Smooth muscle cell (in vitro differentiated cells): ENCODE measurements around the gene CLASP1. TPM values are rescaled to one million over a fixed set of nuclear protein-coding genes. Genes with fewer than 3 reads are reported as not detected.
"Not testable (repeated sequence)": the region's sequence is repeated elsewhere in the genome, so short reads cannot be mapped to it uniquely, and the experiment has no call there.

ENCODE experiments used
- DNase-seq: peaks from one replicate; lab custom pipeline; 2025; ENCODE audit not compliant: unreplicated experiment; lab: John Stamatoyannopoulos, UW
- H2AFZ ChIP-seq: fragments of 200-600 bp; sonication (generic); 2 replicates; pipeline ENCODE4 v1.6.0; 2016; ENCODE audit warnings: antibody characterized with exemption, low read depth, mild to moderate bottlenecking
- H3F3A ChIP-seq: fragments of 200-600 bp; sonication (generic); 2 replicates; pipeline ENCODE4 v1.6.0; 2017; ENCODE audit warnings: antibody characterized with exemption, low read depth
- H3K27ac ChIP-seq: fragments of 200-600 bp; sonication (generic); 2 replicates; pipeline ENCODE4 v1.5.1; 2016; ENCODE audit warnings: low read depth, mild to moderate bottlenecking
- H3K27me3 ChIP-seq: fragments of 200-600 bp; sonication (generic); 2 replicates; pipeline ENCODE4 v1.6.1; 2016; ENCODE audit warnings: low read depth, mild to moderate bottlenecking
- H3K36me3 ChIP-seq: fragments of 200-600 bp; sonication (generic); 2 replicates; pipeline ENCODE4 v1.5.1; 2016; ENCODE audit warnings: low read depth
- H3K4me1 ChIP-seq: fragments of 200-600 bp; sonication (generic); 2 replicates; pipeline ENCODE4 v1.5.1; 2016; ENCODE audit warnings: low read depth
- H3K4me2 ChIP-seq: fragments of 200-600 bp; sonication (generic); 2 replicates; pipeline ENCODE4 v1.6.0; 2016; ENCODE audit warnings: mild to moderate bottlenecking
- H3K4me3 ChIP-seq: fragments of 200-600 bp; sonication (generic); 2 replicates; pipeline ENCODE4 v1.5.1; 2016; ENCODE audit warnings: mild to moderate bottlenecking
- H3K79me2 ChIP-seq: fragments of 200-600 bp; sonication (generic); 2 replicates; pipeline ENCODE4 v1.6.0; 2016; ENCODE audit warnings: low read depth, mild to moderate bottlenecking
- H3K9ac ChIP-seq: fragments of 200-600 bp; sonication (generic); 2 replicates; pipeline ENCODE4 v1.6.0; 2016; ENCODE audit warnings: low read depth
- H3K9me3 ChIP-seq: fragments of 200-600 bp; sonication (generic); replicated peaks from 2 replicates; pipeline ENCODE4 v1.5.1; 2016; ENCODE audit warnings: low read depth
- H4K20me1 ChIP-seq: fragments of 200-600 bp; sonication (generic); 2 replicates; pipeline ENCODE4 v1.6.0; 2016; ENCODE audit warnings: low read depth
- CTCF ChIP-seq: fragments of 200-600 bp; sonication (generic); IDR thresholded peaks from 2 replicates; pipeline ENCODE4 v1.5.1; 2017; ENCODE audit warnings: borderline replicate concordance, mild to moderate bottlenecking, antibody characterized with exemption; ENCODE audit not compliant: insufficient read depth, poor library complexity, severe bottlenecking
- WGBS: methylation state at CpG from one replicate; pipeline ENCODE4 v1.1.7; 2016; ENCODE audit warnings: low lambda C conversion rate; 5-methylcytosine and 5-hydroxymethylcytosine counted together
- polyA plus RNA-seq: library from polyadenylated mRNA; unstranded; fragments of >200 nt; fragmentation: Nextera tagmentation; extraction: Ambion mirVana; gene quantifications from 2 replicates; pipeline ENCODE4 v1.2.1, GENCODE V29; 2016
- total RNA-seq: library from RNA; depleted of rRNA; stranded (reverse); fragments of >200 nt; gene quantifications from 2 replicates; pipeline ENCODE4 v1.2.3, GENCODE V29; 2014

CLASP1 gene
- total and polyA plus RNA-seq, 2 experiments from 2014 or later = 15.0 to 33.8 TPM

GRCh38 chr2:121345887-121346286, 303.4 kb downstream of the CLASP1 start:
- Histone ChIP-seq H3K27me3 (no peaks in the 10 kb centered on the region), H3K79me2 (no peaks in the 10 kb centered on the region), H3K4me2 (no peak overlapping the region), H4K20me1 (no peaks in the 10 kb centered on the region), H3K4me3 (no peak overlapping the region), H3K27ac (no peak overlapping the region), H3K9ac (no peak overlapping the region), H3K36me3 (peaks cover 11% of the 10 kb centered on the region), H3K4me1 (no peaks in the 10 kb centered on the region), H3F3A (no peaks in the 10 kb centered on the region), H3K9me3 (no peaks in the 10 kb centered on the region), H2AFZ (no peak overlapping the region)
- no peak for DNase-seq
- TF ChIP-seq CTCF = no peak
- WGBS = 95% methylated on average over 3 of the region's 3 CpGs

DNA sequence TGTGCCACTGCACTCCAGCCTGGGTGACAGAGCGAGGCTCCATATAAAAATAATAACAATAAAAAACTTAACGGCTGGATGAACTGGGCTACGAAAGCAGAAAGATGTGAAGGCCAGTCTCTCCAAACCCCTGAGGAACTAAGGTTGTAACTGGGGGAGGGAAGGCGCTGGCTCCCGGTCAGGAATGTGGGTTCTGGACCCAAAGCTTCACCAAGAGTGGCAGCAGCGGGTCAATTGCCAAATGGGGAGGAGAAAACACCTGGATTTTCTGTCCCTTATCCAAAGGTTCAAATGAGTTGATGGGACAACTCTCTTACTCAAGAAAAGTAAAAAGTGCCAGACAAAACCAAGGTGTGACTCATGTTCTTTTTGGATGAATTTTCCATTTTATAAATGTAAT, 304.2 kb downstream of the CLASP1 start:
- Histone ChIP-seq H3K9me3 (no peaks in the 10 kb centered on the region), H4K20me1 (no peaks in the 10 kb centered on the region), H3K4me1 (no peaks in the 10 kb centered on the region), H3K27me3 (no peaks in the 10 kb centered on the region), H3F3A (no peaks in the 10 kb centered on the region), H3K4me2 (no peak overlapping the region), H3K4me3 (no peak overlapping the region), H3K27ac (no peak overlapping the region), H3K9ac (no peak overlapping the region), H2AFZ (no peak overlapping the region), H3K36me3 (peaks cover 11% of the 10 kb centered on the region), H3K79me2 (no peaks in the 10 kb centered on the region)
- WGBS = 94% methylated on average over 6 of the region's 6 CpGs
- no peak for DNase-seq
- TF ChIP-seq CTCF = no peak

DNA sequence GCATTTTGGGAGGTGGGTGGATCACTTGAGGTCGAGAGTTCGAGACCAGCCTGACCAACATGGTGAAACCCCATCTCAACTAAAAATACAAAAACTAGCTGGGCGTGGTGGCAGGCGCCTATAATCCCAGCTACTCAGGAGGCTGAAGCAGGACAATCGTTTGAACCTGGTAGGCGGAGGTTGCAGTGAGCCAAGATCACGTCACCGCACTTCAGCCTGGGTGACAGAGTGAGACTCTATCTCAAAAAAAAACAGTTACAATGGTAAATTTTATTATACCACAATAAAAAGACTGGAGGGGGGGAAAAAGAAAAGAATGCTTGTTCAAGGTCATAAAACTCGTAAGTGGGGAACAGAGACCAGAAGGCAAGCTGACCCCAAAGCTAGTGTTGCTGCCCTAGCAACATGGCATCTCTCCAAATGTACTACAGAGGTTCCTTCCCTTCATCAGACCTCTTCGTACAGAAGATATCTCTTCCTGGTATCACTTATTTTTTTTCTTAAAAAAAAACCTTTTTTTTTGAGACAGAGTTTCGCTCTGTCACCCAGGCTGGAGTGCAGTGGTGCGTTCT, 305.3 kb downstream of the CLASP1 start:
- not testable (repeated sequence) for H3K27me3 ChIP-seq, H4K20me1 ChIP-seq, H3K9me3 ChIP-seq, H3F3A ChIP-seq, H3K79me2 ChIP-seq, H3K4me3 ChIP-seq, H3K27ac ChIP-seq, H3K4me2 ChIP-seq, DNase-seq, H2AFZ ChIP-seq, H3K9ac ChIP-seq, H3K4me1 ChIP-seq
- 98% methylated on average over 12 of the region's 12 CpGs for WGBS
- peaks cover 11% of the 10 kb centered on the region for H3K36me3 ChIP-seq

DNA sequence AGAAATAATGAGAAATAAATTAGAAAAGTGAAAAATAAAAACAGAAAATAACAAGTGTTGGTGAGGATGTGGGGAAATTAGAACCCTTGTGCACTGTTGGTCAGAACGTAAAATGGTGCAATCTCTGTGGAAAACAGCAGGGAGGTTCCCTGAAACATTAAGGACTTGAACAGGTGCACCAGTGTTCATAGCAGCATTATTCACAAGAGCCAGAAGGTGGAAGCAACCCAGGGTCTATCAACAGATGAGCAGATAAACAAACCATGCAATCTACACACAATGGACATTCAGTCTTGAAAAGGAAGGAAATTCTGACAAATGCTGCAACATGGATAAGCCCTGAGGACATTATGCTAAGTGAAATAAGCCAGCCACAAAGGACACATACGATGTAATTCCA, 306.1 kb downstream of the CLASP1 start:
- H3K4me3 ChIP-seq = no peak overlapping the region
- H3K79me2 ChIP-seq = no peaks in the 10 kb centered on the region
- no peak overlapping the region for H2AFZ ChIP-seq
- no peaks in the 10 kb centered on the region for H4K20me1 ChIP-seq
- no peaks in the 10 kb centered on the region for H3F3A ChIP-seq
- no peak overlapping the region for H3K27ac ChIP-seq
- no peaks in the 10 kb centered on the region for H3K9me3 ChIP-seq
- no peaks in the 10 kb centered on the region for H3K4me1 ChIP-seq
- peaks cover 11% of the 10 kb centered on the region for H3K36me3 ChIP-seq
- TF ChIP-seq CTCF = no peak
- H3K4me2 ChIP-seq = no peak overlapping the region
- H3K9ac ChIP-seq = no peak overlapping the region
- DNase-seq = no peak
- H3K27me3 ChIP-seq = no peaks in the 10 kb centered on the region
- 59% methylated on average over 2 of the region's 2 CpGs for WGBS
